ENCODE data around the gene CAPN8. TPM values are rescaled to one million over a fixed set of nuclear protein-coding genes. Genes with fewer than 3 reads are reported as not detected.
A peak's percentile ranks its signal among the peaks of the same experiment; 100 is the strongest.

CAPN8 gene
- total RNA-seq, 1 donor from 2014 or later, result not detected

DNA sequence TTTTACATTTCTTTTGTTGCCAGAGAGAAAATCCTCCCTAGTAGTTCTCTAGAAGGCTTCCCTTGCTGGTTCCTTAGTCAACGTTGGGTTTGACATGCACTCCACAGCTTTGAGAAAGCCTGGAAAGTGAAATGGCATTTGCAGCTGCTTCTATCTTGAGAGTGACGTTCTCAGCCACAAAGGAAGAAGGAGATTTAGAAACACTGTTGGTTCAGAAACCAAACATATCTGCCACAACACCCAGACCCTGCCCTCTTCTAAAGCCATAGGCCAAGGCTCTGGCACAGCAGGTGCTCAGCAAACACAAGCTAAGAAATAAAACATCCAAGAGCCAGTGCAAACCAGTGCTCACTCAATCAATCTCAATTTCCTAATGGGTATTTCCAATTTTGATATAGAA lies 150.9 kb downstream of the CAPN8 start:
- no peak overlapping the region for H3K4me3 ChIP-seq (ENCODE audit: low read depth, low read length)
- DNase-seq (ENCODE audit: low read depth), result no peak
- TF ChIP-seq CTCF (conservative IDR thresholded peaks at IDR 0.05; ENCODE audit: low read depth, low read length), result no peak

GRCh38 chr1:223513309-223513708 lies 152.2 kb downstream of the CAPN8 start:
- DNase-seq (ENCODE audit: low read depth), result no peak
- TF ChIP-seq CTCF (conservative IDR thresholded peaks at IDR 0.05; ENCODE audit: low read depth, low read length), result no peak
- H3K4me3 ChIP-seq (ENCODE audit: low read depth, low read length), result no peak overlapping the region

DNA sequence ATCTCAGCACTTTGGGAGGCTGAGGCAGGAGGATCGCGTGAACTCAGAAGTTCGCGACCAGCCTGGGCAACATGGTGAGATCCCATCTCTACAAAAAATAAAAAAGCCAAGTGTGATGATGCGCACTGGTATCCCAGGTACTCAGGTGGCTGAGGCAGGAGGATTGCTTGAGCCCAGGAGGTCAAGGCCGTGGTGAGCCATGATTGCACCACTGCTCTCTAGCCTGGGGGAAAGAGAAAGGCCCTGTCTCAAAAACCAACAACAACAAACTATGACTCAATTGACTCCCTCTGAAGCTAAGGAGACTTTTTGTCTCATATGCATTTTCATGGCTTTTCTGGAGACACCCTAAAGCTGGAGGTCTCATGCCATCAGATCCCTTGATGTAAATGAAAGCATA lies 153.4 kb downstream of the CAPN8 start:
- DNase-seq (ENCODE audit: low read depth), result no peak
- no peak overlapping the region for H3K4me3 ChIP-seq (ENCODE audit: low read depth, low read length)
- no peak for TF ChIP-seq CTCF (conservative IDR thresholded peaks at IDR 0.05; ENCODE audit: low read depth, low read length)

- no peak overlapping the region for H3K4me3 ChIP-seq (ENCODE audit: low read depth, low read length)
- no peak for TF ChIP-seq CTCF (conservative IDR thresholded peaks at IDR 0.05; ENCODE audit: low read depth, low read length)
- no peak for DNase-seq (ENCODE audit: low read depth)
Measured at GRCh38 chr1:223508796-223509195, 156.7 kb downstream of the CAPN8 start.

DNA sequence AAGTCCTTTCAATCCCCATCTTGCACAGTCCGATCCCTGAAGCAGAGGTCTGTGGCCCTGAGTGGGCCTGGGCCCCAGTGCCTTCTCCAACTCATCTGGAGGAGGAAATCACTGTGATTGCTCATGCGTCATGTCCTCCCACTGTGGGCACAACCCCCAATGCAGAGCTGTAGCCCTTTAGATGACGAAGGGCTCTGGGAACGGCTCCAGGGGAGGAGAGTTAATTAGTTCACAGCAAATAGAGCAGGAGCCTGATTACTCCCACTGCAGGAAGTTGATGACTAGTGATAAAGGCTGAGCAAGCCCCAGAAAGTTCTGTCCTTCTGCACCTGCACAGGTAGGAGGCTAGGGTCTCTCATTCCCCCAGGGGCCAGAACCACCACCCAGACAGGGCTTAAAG lies 160.8 kb downstream of the CAPN8 start:
- TF ChIP-seq CTCF (conservative IDR thresholded peaks at IDR 0.05; ENCODE audit: low read depth, low read length), result no peak
- DNase-seq (ENCODE audit: low read depth), result peak; percentile 74

DNA sequence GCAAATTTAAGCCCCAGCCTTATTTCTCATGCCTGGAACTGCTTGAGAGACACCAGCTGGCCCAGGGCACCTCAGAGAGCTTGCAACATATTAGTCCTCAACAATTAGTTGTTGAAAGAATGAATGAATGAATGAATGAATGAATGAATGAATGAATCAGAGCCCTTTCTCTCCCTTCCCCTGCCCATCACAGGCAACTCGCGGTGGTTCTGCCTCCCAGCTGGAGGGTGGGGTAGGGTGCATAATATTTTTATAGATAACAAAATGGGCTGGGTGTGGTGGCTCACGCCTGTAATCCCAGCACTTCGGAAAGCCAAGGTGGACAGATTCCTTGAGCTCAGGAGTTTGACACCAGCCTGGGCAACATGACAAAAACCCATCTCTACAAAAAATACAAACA lies 162.2 kb downstream of the CAPN8 start:
- TF ChIP-seq CTCF (conservative IDR thresholded peaks at IDR 0.05; ENCODE audit: low read depth, low read length), result no peak
- H3K4me3 ChIP-seq (ENCODE audit: low read depth, low read length), result no peak overlapping the region
- no peak for DNase-seq (ENCODE audit: low read depth)

More for the DNA sequence above, 160.8 kb downstream of the CAPN8 start:
- no peak overlapping the region for H3K4me3 ChIP-seq (ENCODE audit: low read depth, low read length)

DNA sequence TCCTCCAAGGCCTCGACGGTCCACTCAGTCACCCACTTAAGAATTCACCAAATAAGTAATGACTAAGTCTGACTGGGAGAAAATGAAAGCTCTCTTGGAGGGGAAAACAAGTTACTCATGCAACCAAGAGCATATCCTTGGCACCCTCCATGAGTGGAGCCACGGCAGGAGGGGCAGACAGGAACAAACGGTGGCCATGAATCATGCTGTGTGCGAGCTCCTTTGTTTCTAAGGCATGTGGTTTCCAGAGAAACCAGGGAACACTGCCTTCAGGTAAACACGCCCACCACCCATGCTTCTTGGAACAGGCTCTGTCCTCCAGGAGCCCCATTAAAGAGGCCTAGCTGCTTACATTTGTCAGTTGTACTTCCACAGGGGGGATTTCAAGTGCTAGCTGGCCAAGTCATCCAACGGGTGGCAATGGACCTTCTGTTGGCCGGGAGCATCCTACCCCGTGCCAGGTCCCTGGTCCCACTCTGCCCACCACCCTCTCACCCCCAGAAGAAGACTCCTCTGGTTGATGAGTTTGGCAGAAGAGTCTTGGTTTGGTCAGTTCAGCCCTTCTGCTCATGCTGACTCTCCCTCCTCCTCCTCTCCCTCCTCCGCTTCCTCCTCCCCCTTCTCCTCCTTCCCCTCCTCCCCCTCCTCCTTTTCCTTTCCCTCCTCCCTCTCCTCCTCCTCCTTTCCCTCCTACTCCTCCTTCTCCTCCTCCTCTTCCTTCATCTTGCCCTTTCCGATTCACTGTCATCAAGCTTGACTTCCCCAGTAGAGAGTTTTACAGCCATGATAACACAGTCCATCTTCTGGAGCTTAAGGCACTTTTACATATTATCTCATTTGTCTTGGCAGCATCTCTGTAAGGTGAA lies 164.7 kb downstream of the CAPN8 start:
- no peak for TF ChIP-seq CTCF (conservative IDR thresholded peaks at IDR 0.05; ENCODE audit: low read depth, low read length)
- peak; percentile 96 for DNase-seq (ENCODE audit: low read depth)
- no peak overlapping the region for H3K4me3 ChIP-seq (ENCODE audit: low read depth, low read length)

All from epithelial cell of proximal tubule (primary cell).